T-helper 9 cell (primary cell): ENCODE data around the gene GPC5.
"Not testable (repeated sequence)": the region's sequence is repeated elsewhere in the genome, so short reads cannot be mapped to it uniquely, and the experiment has no call there.

Source experiments
- DNase-seq: peaks from one replicate; pipeline ENCODE4 v3.0.0-alpha.2; 2020

The GPC5 gene

GRCh38 chr13:92196591-92197256, 798.3 kb downstream of the GPC5 start:
- DNase-seq, result no peak

- DNase-seq, result no peak
These were observed 799.2 kb downstream of the GPC5 start for GRCh38 chr13:92197669-92198068.

GRCh38 chr13:92218615-92219014, 820.2 kb downstream of the GPC5 start:
- DNase-seq, result no peak

- no peak for DNase-seq
These were observed 823.5 kb downstream of the GPC5 start for GRCh38 chr13:92221916-92222315.

GRCh38 chr13:92224052-92224821, 825.8 kb downstream of the GPC5 start:
- no peak for DNase-seq

GRCh38 chr13:92224825-92225224, 826.4 kb downstream of the GPC5 start:
- no peak for DNase-seq

- no peak for DNase-seq
These were observed 827.4 kb downstream of the GPC5 start for GRCh38 chr13:92225861-92226260.

GRCh38 chr13:92232871-92233270, 834.5 kb downstream of the GPC5 start:
- DNase-seq, result no peak

GRCh38 chr13:92251671-92252210, 853.3 kb downstream of the GPC5 start:
- DNase-seq, result no peak

- no peak for DNase-seq
These were observed 857.1 kb downstream of the GPC5 start for GRCh38 chr13:92255526-92255925.

GRCh38 chr13:92256211-92256610, 857.8 kb downstream of the GPC5 start:
- DNase-seq, result no peak

- DNase-seq, result no peak
These were observed 860.6 kb downstream of the GPC5 start for GRCh38 chr13:92259046-92259445.

GRCh38 chr13:92259523-92259922, 861.1 kb downstream of the GPC5 start:
- DNase-seq, result no peak

GRCh38 chr13:92260363-92260762, 861.9 kb downstream of the GPC5 start:
- no peak for DNase-seq

- no peak for DNase-seq
These were observed 863.8 kb downstream of the GPC5 start for GRCh38 chr13:92262100-92262788.

GRCh38 chr13:92265408-92265807, 867.0 kb downstream of the GPC5 start:
- DNase-seq, result no peak

GRCh38 chr13:92270990-92271389, 872.6 kb downstream of the GPC5 start:
- DNase-seq, result no peak

- no peak for DNase-seq
These were observed 873.8 kb downstream of the GPC5 start for GRCh38 chr13:92272177-92272576.

- DNase-seq, result not testable (repeated sequence)
These were observed 882.6 kb downstream of the GPC5 start for GRCh38 chr13:92280986-92281385.

- not testable (repeated sequence) for DNase-seq
These were observed 892.4 kb downstream of the GPC5 start for GRCh38 chr13:92290718-92291307.

- DNase-seq, result not testable (repeated sequence)
These were observed 896.1 kb downstream of the GPC5 start for GRCh38 chr13:92294533-92294932.

GRCh38 chr13:92296154-92296671, 897.8 kb downstream of the GPC5 start:
- DNase-seq, result not testable (repeated sequence)
